ENCODE results near the gene ZNF354C.

GRCh38 chr5:179113143-179113530 is 53.0 kb downstream of the ZNF354C start:
- no peak for TF ChIP-seq CTCF (IDR thresholded peaks at IDR 0.05; ENCODE audit: poor library complexity, severe bottlenecking)
- TF ChIP-seq RAD21 (conservative IDR thresholded peaks at IDR 0.05) = no peak
- TF ChIP-seq POLR2AphosphoS5 (IDR thresholded peaks at IDR 0.05) = no peak
- no peak for TF ChIP-seq EP300 (conservative IDR thresholded peaks at IDR 0.05; ENCODE audit: poor library complexity, severe bottlenecking)
- no peak for TF ChIP-seq TAF1 (IDR thresholded peaks at IDR 0.05; ENCODE audit: low read depth)
- no peak for TF ChIP-seq REST (IDR thresholded peaks at IDR 0.05; ENCODE audit: borderline replicate concordance)
- no peak for TF ChIP-seq SMC3 (conservative IDR thresholded peaks at IDR 0.05; ENCODE audit: poor library complexity)
- no peak for TF ChIP-seq EZH2 (IDR thresholded peaks at IDR 0.05; ENCODE audit: borderline replicate concordance, insufficient read depth, low read length, poor library complexity, severe bottlenecking)
